ENCODE results near the gene ATP6V0E1. TPM values are rescaled to one million over a fixed set of nuclear protein-coding genes. Genes with fewer than 3 reads are reported as not detected.

The ATP6V0E1 gene
- total and polyA plus RNA-seq, 2 of the 4 experiments (the other 2 are of a cell fraction), result 258 to 277 TPM

- H2AK5ac ChIP-seq (ENCODE audit: low read depth, low read length), result peak overlapping the region; percentile 88
- dilution Hi-C loops (cut with HindIII; ENCODE audit: low sequenced_read_pairs, unreplicated experiment), result no loop called here
- no peaks in the 10 kb centered on the region for H3K9me3 ChIP-seq (ENCODE audit: control insufficient read depth, insufficient read depth, low read length)
- 0 out of 3 replicates have a peak overlapping the region, but pooled peaks have one; percentile 86 for H2BK15ac ChIP-seq (ENCODE audit: low read depth, low read length)
- H3K79me1 ChIP-seq (ENCODE audit: low read depth in 1 of 2, low read length in 2 of 2), result peaks cover 24 to 60% of the 10 kb centered on the region in 2 experiments; a peak in 3 of 4 replicates
- intact Hi-C loops (cut with micrococcal nuclease), result no loop called here
- in situ Hi-C loops (cut with MboI; ENCODE audit: low sequenced_read_pairs), result no loop called here
- no peak overlapping the region for H3K23ac ChIP-seq (ENCODE audit: low read depth, low read length)
- H3K14ac ChIP-seq (replicated peaks; ENCODE audit: low read depth, low read length), result no peak overlapping the region
- peaks cover 28% of the 10 kb centered on the region for H3K36me3 ChIP-seq (ENCODE audit: control insufficient read depth, insufficient read depth, low read length)
- no CpG with 5 or more reads among the region's 12 CpGs for WGBS, 2 experiments (ENCODE audit: extremely low coverage in 2 of 2, insufficient read length in 1 of 2)
- H3K27ac ChIP-seq (ENCODE audit: insufficient read depth, low read length), result peak overlapping the region; percentile 36; the same call in 1 of the 2 replicates
- H3K4me3 ChIP-seq (ENCODE audit: insufficient read depth, low read depth, low read length), result no peak overlapping the region
- DNase-seq, result no peak
- H3K27me3 ChIP-seq (ENCODE audit: control insufficient read depth, insufficient read depth, low read length), result no peaks in the 10 kb centered on the region
- no peak overlapping the region for H2AFZ ChIP-seq (replicated peaks; ENCODE audit: low read length, poor library complexity)
- BruUV-seq (replicated peaks), result no TSS peak
- peak overlapping the region; percentile 98 for H3K4ac ChIP-seq (ENCODE audit: low read depth, low read length)
- CTCF ChIA-PET, result no interaction called here
- H3K9ac ChIP-seq (ENCODE audit: low read depth, low read length), result no peak overlapping the region
- no peak for ATAC-seq (ENCODE audit: low read depth)
- H2BK5ac ChIP-seq (ENCODE audit: low read depth, low read length, poor library complexity, severe bottlenecking), result peak overlapping the region; percentile 93
- peak overlapping the region; percentile 96 for H2BK20ac ChIP-seq (ENCODE audit: low read depth, low read length)
- H3K9me1 ChIP-seq (ENCODE audit: insufficient read depth, low read length), result peaks cover 26% of the 10 kb centered on the region
- H2BK120ac ChIP-seq (ENCODE audit: low read depth, low read length), result peak overlapping the region; percentile 97
- POLR2A ChIA-PET (ENCODE audit: unreplicated experiment), result no interaction called here
- peak overlapping the region; percentile 16 for H2AK9ac ChIP-seq (replicated peaks; ENCODE audit: low read depth, low read length, poor library complexity)
- TF ChIP-seq POLR2A (IDR thresholded peaks at IDR 0.05; ENCODE audit: low read depth, low read length) (no peak), FOS (IDR thresholded peaks at IDR 0.05; ENCODE audit: low read depth, low read length) (no peak), SMC3 (IDR thresholded peaks at IDR 0.05; ENCODE audit: low read depth, low read length) (no peak), BHLHE40 (IDR thresholded peaks at IDR 0.05; ENCODE audit: low read depth, low read length) (no peak), CEBPB (IDR thresholded peaks at IDR 0.05; ENCODE audit: low read depth, low read length) (no peak)
- H4K20me1 ChIP-seq (ENCODE audit: insufficient read depth, low read length), result no peaks in the 10 kb centered on the region
- H3K4me2 ChIP-seq (ENCODE audit: low read depth, low read length), result no peak overlapping the region
- H4K91ac ChIP-seq (ENCODE audit: insufficient read depth, low read depth, low read length), result peak overlapping the region; percentile 99
- no peak overlapping the region for H4K5ac ChIP-seq (ENCODE audit: low read depth, low read length)
- no peak overlapping the region for H3K18ac ChIP-seq (ENCODE audit: low read depth, low read length)
- peaks cover 28% of the 10 kb centered on the region for H3K4me1 ChIP-seq (ENCODE audit: control insufficient read depth, insufficient read depth, low read length)
- peak overlapping the region; percentile 87 to 88; a peak in 2 of 4 replicates for H4K8ac ChIP-seq (ENCODE audit: low read depth in 2 of 2, low read length in 2 of 2)
- H3K56ac ChIP-seq (ENCODE audit: extremely low read depth, insufficient read depth, low read length), result no peak overlapping the region; the same call in 1 of the 2 replicates
Observed at GRCh38 chr5:172950176-172950965, 33.2 kb upstream of the ATP6V0E1 start.
